OCI-LY1 (cell line): ENCODE results near the gene CCL19.

Experiments used
- CTCF ChIP-seq: fragments of 200-600 bp; sonication (generic), shearing (Covaris generic); IDR thresholded peaks from 2 replicates; pipeline ENCODE4 v1.5.1; 2017; ENCODE audit warnings: mild to moderate bottlenecking, antibody characterized with exemption, low read length, moderate library complexity, mixed read lengths
- EZH2 ChIP-seq: fragments of 200-600 bp; sonication (generic), shearing (Covaris generic); IDR thresholded peaks from 2 replicates; pipeline ENCODE4 v1.8.0; 2017; ENCODE audit warnings: borderline replicate concordance, mixed run types, mild to moderate bottlenecking, antibody characterized with exemption, low read length, moderate library complexity, mixed read lengths

GRCh38 chr9:34689512-34689911 is 1.6 kb downstream of the CCL19 start:
- TF ChIP-seq CTCF, result no peak
- no peak for TF ChIP-seq EZH2
